Breast epithelium (tissue), 4 donors: ENCODE measurements around the gene MDGA2. TPM values are rescaled to one million over a fixed set of nuclear protein-coding genes. Genes with fewer than 3 reads are reported as not detected.

Source experiments
- DNase-seq, 2 donors: peaks; one replicate each; pipeline ENCODE4 v3.0.0-alpha.2; 2019; ENCODE audit warnings: low spot score in 2 of 2
- H3K27ac ChIP-seq, 2 donors: fragments of 200-600 bp; sonication (generic) in 1 of 2; one replicate each; pipeline ENCODE4 v1.5.1; 2016 to 2019; ENCODE audit warnings: mild to moderate bottlenecking in 1 of 2
- H3K27me3 ChIP-seq, 2 donors: fragments of 200-600 bp; sonication (generic) in 1 of 2; one replicate each; pipeline versions ENCODE4 v1.5.1 to v1.6.0; 2017 to 2019; ENCODE audit warnings: control low read depth in 1 of 2, mild to moderate bottlenecking in 1 of 2
- H3K36me3 ChIP-seq: fragments of 200-600 bp; one replicate; pipeline ENCODE4 v1.5.1; 2019
- H3K4me1 ChIP-seq, 2 donors: fragments of 200-600 bp; sonication (generic); one replicate each; pipeline ENCODE4 v1.5.1; 2016 to 2019; ENCODE audit warnings: control low read depth in 1 of 2
- H3K4me3 ChIP-seq, 3 donors: fragments of 200-600 bp; sonication (generic); 1 replicate in 2 of 3; 2 replicates in 1 of 3; pipeline ENCODE4 v1.5.1; 2016 to 2019; ENCODE audit warnings: mild to moderate bottlenecking in 3 of 3, moderate library complexity in 2 of 3
- H3K9me3 ChIP-seq, 2 donors: fragments of 200-600 bp; sonication (generic) in 1 of 2; one replicate each; pipeline ENCODE4 v1.5.1; 2016 to 2019; ENCODE audit warnings: control low read depth in 1 of 2
- POLR2A ChIP-seq: fragments of 450-650 bp; IDR thresholded peaks from one replicate; pipeline ENCODE4 v1.6.1; 2016; ENCODE audit warnings: antibody characterized with exemption, mild to moderate bottlenecking, moderate library complexity
- POLR2AphosphoS5 ChIP-seq, 3 donors: sonication (generic); formaldehyde crosslinking; IDR thresholded peaks; one replicate each; pipeline ENCODE4 v1.6.1; 2017; ENCODE audit warnings: antibody characterized with exemption in 3 of 3
- intact Hi-C: fragments of 100-400 bp; cut with DNase I; formaldehyde crosslinking; loops from one replicate; pipeline ENCODE4 v1.15.1; 2023; ENCODE audit warnings: low total_unique reads
- total RNA-seq, 3 donors: library from RNA; depleted of rRNA; stranded (reverse); fragments of >200 nt; gene quantifications; one replicate each; pipeline ENCODE4 v1.1.0, GENCODE V29; 2016
- TF ChIP-seq, protein P1 (sequence below), 3 donors: fragments of 450-650 bp; IDR thresholded peaks; one replicate each; pipeline ENCODE4 v1.5.1; 2016 to 2017; ENCODE audit warnings: antibody characterized with exemption in 3 of 3, mild to moderate bottlenecking in 3 of 3, moderate library complexity in 3 of 3

Gene MDGA2
- total RNA-seq, 3 donors from 2014 or later, result not detected

DNA sequence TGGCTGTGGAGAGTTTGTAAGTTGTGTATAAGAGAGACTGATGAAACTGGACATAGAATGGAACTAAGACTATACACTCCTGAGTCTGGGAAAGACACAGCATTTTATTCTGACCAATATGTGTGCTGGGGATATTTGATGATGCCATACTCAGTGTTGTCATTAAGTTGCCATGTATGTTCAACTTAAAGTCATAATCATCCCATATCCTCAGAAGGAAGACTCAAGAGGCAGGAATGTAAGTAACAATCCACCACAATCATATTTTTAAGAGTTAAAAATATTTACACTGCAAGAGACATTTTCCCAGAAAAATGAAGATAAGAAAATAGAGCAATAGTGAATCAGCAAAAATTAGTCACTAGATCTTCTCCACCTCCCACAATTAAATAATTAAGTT is 120.1 kb downstream of the MDGA2 start:
- Histone ChIP-seq H3K4me1 (no peaks in the 10 kb centered on the region), H3K36me3 (no peaks in the 10 kb centered on the region), H3K27ac (no peak overlapping the region), H3K4me3 (no peak overlapping the region), H3K27me3 (no peaks in the 10 kb centered on the region), H3K9me3 (no peaks in the 10 kb centered on the region)
- intact Hi-C loops, result no loop called here
- TF ChIP-seq POLR2AphosphoS5 (IDR thresholded peaks at IDR 0.05) (no peak), POLR2A (no peak)
- TF ChIP-seq, protein P1, sequence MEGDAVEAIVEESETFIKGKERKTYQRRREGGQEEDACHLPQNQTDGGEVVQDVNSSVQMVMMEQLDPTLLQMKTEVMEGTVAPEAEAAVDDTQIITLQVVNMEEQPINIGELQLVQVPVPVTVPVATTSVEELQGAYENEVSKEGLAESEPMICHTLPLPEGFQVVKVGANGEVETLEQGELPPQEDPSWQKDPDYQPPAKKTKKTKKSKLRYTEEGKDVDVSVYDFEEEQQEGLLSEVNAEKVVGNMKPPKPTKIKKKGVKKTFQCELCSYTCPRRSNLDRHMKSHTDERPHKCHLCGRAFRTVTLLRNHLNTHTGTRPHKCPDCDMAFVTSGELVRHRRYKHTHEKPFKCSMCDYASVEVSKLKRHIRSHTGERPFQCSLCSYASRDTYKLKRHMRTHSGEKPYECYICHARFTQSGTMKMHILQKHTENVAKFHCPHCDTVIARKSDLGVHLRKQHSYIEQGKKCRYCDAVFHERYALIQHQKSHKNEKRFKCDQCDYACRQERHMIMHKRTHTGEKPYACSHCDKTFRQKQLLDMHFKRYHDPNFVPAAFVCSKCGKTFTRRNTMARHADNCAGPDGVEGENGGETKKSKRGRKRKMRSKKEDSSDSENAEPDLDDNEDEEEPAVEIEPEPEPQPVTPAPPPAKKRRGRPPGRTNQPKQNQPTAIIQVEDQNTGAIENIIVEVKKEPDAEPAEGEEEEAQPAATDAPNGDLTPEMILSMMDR (IDR thresholded peaks at IDR 0.05), result no peak
- no peak for DNase-seq

DNA sequence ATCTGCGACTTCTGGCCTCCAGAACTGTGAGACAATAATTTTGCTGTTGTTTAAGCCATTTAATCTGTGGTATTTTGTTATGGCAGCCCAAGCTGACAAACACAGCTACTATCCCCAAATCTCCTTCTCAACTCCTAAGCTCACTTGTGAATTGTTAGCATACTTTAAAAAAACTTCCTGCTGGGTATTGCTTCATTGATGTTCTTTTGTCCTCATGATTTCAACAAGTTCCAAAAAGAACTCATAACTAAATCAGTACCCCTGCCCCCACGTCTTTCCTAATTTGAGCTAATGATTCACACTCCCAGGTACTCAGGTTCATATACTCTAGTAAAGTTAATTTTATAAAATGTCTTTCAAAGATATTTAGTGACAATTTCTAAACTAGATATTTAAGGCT is 125.5 kb downstream of the MDGA2 start:
- Histone ChIP-seq H3K4me1 (no peaks in the 10 kb centered on the region), H3K27ac (no peak overlapping the region), H3K36me3 (no peaks in the 10 kb centered on the region), H3K27me3 (no peaks in the 10 kb centered on the region), H3K9me3 (no peaks in the 10 kb centered on the region), H3K4me3 (no peak overlapping the region)
- intact Hi-C loops, result no loop called here
- DNase-seq, result no peak
- no peak for TF ChIP-seq POLR2AphosphoS5 (IDR thresholded peaks at IDR 0.05)
- TF ChIP-seq, protein P1 (IDR thresholded peaks at IDR 0.05), result no peak
- no peak for TF ChIP-seq POLR2A

DNA sequence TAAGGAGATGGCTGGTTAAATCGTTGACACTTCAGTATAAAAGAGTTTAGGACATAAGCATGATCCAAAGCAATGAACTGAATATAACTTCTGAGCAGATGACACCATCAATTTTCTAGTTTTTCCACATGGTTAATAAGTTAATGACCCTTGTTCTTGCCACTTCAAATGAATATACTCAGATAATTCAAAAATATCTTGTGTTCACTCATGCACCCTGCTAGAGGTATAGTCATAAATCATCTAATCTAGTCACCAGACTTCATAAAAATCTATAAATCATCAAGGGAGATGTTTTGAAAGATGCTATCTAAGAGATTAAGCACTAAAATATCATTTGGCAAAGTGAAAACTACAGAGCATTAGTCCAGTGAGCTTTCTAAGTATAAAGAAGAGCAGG is 131.9 kb downstream of the MDGA2 start:
- intact Hi-C loops, result no loop called here
- H3K36me3 ChIP-seq, result no peaks in the 10 kb centered on the region

DNA sequence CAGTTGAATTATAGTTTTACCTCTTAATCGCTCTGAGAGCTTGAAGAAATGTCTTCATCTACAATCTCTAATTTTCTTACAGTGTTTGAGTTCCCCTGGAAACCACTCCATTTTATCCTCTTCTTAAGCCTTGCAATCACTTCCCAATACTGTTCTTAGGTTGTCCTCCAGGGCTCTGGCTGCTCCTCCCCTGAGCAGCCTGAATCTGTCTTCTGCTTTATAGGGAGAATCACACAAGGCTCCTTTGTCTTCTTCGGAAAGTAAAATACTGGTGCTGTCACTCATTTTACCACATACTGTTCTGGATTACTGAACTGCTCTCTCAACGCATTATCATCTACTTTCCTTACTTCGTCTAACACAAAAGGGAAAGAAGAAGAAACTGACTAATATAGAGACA is 133.7 kb downstream of the MDGA2 start:
- intact Hi-C loops, result no loop called here
- TF ChIP-seq, protein P1 (IDR thresholded peaks at IDR 0.05), result no peak
- no peak for TF ChIP-seq POLR2AphosphoS5 (IDR thresholded peaks at IDR 0.05)
- no peak for TF ChIP-seq POLR2A
- no peak for DNase-seq
- no peaks in the 10 kb centered on the region for H3K9me3 ChIP-seq
- H3K27ac ChIP-seq, result no peak overlapping the region
- H3K4me3 ChIP-seq, result no peak overlapping the region
- H3K27me3 ChIP-seq, result no peaks in the 10 kb centered on the region
- no peaks in the 10 kb centered on the region for H3K36me3 ChIP-seq
- H3K4me1 ChIP-seq, result no peaks in the 10 kb centered on the region

More for the DNA sequence above, 131.9 kb downstream of the MDGA2 start:
- Histone ChIP-seq H3K4me3 (no peak overlapping the region), H3K4me1 (no peaks in the 10 kb centered on the region), H3K27me3 (no peaks in the 10 kb centered on the region), H3K27ac (no peak overlapping the region), H3K9me3 (no peaks in the 10 kb centered on the region)
- TF ChIP-seq POLR2AphosphoS5 (IDR thresholded peaks at IDR 0.05) (no peak), POLR2A (no peak)
- TF ChIP-seq, protein P1 (IDR thresholded peaks at IDR 0.05), result no peak
- DNase-seq, result no peak

DNA sequence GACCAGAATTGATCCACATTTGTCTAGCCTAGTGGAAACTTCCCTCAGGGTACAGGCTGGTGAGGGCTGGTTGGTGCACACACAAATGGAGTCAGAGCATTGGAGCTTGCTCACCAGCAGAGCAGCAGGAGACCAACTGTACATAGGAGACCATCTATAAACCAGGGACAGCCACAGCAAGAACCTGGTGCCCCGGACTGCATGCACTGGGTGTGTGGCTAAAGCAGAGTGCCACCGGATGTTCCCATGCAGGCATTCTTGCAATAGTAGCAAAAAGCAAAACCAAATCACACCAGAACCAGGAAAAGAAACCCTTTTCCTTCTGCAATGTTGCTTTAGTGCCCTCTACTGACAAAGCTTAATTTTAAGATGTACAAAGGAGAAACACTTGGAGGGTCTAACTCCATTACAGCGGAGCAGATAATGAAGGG is 136.4 kb downstream of the MDGA2 start:
- Histone ChIP-seq H3K9me3 (no peaks in the 10 kb centered on the region), H3K27me3 (no peaks in the 10 kb centered on the region), H3K36me3 (no peaks in the 10 kb centered on the region), H3K4me3 (no peak overlapping the region), H3K4me1 (no peaks in the 10 kb centered on the region), H3K27ac (no peak overlapping the region)
- TF ChIP-seq POLR2AphosphoS5 (IDR thresholded peaks at IDR 0.05) (no peak), POLR2A (no peak)
- TF ChIP-seq, protein P1 (IDR thresholded peaks at IDR 0.05), result no peak
- intact Hi-C loops, result no loop called here
- DNase-seq, result no peak
